LoVo (cell line): ENCODE measurements around the gene DEPP1.

ENCODE experiments used
- DNase-seq: peaks from one replicate; pipeline ENCODE4 v3.0.0-alpha.2; 2016; ENCODE audit warnings: low spot score

Gene DEPP1

GRCh38 chr10:44954042-44954441, 24.6 kb downstream of the DEPP1 start:
- DNase-seq = no peak

GRCh38 chr10:44952779-44953231, 25.8 kb downstream of the DEPP1 start:
- DNase-seq = no peak

DNA sequence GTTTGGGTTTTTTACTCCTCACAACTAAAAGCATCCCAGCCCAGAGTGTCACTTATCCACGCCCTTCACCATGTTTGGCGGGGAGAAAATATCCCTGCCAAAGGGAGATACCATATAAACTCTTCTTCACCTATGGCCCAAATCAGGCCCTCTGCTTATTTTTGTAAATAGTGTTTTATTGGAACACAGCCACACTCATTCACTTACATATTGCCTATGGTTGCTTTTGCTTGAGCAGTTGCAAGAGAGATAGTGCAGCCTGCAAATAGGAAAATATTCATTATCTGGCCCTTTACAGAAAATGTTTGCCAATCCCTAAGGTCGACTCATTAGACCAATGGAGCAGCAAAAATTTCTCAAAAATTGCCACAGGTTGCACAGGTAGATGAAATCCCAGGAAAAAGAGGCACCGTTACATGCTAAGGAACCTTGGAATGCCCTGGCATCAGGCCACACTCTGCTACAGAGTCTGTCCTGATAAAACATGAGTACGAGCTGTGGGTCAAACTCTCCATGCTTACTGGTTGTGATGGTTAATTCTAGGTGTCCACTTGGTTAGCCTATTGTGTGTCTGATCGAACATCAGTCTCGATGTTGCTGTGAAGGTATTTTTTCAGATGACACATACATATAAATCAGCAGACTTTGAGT, 26.9 kb downstream of the DEPP1 start:
- no peak for DNase-seq

DNA sequence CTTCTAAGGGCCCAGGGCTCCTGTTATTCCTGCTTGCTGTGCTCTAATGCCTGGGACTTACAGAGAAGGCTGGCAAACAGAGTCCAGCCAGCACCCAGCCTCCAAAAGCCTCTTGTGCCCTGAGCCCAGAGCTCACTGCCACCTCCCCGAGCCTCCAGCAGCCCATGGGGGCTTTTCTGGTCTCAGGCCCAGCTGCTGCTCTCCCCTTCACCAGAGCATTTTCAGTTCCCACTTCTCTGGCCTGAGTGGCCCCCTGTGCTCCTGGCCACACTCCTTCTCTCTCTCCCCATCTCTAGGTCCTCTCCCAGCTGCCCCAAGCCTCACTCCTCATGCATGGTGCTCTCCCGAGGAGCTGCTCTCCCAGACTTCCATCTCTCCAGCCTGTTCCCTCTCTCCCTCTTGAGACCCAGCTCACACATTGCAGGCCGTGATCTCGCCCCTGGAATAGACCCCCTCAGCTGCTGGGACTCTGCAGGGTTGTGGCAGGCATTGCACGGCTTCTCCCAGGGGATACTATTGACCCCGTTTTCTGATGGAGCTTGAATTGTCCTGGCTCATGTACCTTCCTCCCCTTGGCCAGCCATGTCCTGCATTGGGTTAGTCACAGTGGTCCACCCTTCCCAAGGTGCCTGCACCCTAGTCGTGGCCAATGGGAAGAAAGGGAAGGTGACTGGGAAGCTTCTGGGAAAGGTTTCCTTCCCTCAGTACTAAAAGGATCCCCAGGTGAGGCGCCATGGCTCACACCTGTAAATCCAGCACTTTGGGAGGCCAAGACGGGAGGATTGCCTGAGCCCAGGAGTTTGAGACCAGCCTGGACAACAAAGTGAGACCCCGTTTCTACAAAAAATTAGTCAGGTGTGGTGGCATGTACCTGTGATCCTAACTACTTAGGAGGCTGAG, 28.0 kb downstream of the DEPP1 start:
- DNase-seq = no peak

- DNase-seq = no peak
These were observed 28.7 kb downstream of the DEPP1 start for GRCh38 chr10:44949915-44950314.

DNA sequence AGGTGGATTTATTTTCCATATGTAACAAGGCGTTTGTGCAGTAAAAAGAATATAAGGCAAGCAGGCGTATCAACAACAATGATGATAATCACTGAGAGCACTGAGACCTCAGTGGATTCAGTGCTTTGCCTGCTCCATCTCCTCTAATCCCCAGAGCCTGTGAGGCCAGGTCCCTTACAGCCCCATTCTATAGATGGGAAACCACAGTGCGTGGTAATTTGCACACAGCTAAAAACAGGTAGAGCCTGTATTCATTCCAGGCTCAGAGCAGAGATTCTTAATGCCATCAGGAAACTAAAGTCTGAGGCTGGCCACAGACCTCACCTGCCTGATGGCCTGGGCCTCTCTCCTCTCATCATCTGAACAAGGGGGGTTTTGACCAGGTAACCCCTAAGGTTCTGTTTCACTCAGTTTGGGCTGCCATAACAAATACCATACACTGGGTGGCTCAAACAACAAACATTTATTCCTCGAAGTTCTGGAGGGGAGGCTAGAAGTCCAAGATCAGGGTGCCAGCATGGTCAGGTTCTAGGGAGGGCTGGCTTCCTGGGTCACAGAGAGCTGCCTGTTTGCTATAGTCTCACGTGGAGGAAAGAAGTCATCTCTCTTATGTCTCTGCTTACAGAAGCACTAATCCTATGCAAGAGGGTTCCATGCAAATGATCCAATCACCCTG, 29.3 kb downstream of the DEPP1 start:
- DNase-seq = no peak

DNA sequence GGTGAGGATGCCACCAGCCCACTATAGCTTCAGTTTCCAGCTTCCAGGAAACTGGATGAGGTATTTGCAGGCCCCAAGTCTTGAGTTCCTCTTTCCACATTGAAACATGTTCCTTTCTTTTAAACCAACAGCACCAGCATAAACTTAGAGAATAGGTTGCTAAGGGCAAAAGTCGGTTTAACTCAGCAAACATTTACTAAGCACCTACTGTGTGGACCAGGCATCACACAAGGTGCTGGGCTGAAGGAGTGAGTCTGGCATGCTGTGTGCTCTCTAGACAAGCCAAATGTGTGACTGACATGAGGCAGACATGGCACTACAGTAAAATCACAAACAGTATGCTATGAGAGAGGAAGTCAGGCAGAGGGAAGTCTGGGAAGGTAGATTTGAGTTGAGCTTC, 30.0 kb downstream of the DEPP1 start:
- no peak for DNase-seq

DNA sequence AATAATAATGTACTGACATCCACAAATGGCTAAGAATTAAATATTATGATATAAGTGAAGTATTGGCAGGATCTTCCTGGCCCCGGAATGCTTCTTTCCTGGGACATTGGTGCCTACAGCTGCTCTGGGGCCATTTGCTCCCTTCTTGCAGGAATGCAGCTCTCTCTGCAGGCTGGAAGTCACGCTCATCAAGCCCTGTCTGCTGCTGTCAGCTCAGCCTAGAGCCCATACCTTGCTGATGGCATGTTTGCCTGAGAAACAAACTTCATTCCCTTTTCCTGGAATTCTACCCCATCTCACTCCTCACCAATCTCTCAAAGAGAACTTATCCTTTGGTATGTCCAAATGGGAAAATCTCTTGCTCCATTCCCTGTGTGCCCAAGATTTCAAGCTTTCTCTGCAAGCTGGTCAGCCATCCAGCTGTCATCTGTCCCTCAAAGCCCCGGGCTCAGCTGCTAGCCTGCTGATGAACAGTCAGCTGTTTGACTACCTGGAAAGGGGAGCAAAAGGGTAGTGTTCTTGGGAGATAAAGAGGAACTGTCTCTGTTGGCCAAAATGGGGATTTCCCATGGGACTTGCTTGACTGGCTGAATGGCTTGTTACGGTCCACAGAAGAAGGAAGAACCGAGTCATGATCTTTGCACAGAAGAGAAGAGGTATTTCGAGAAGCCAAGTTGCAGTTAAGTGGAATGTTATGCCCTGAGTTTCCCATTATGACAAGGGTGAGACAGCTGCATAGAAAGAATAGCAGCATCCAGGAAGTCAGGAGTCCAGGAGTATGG, 31.0 kb downstream of the DEPP1 start:
- DNase-seq = no peak

GRCh38 chr10:44946205-44946604, 32.4 kb downstream of the DEPP1 start:
- no peak for DNase-seq

DNA sequence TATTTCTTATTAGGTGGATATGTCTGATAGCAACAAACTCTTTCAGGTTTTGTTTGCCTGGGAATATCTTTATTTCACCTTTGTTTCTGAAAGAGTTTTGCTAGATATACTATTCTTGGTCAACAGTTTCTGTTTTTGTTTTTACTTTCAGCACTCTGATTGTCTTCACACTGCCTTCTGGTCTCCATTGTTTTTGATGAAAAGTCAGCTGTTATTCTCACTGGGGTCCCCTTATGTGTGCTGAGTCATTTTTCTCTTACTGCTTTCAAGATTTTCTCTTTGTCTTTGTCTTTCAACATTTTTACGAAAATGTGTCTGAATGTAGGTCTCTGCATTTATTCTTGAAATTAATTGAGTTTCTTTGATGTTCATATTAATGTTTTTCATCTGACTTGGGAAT, 34.3 kb downstream of the DEPP1 start:
- no peak for DNase-seq

GRCh38 chr10:44939691-44940401, 38.8 kb downstream of the DEPP1 start:
- DNase-seq = no peak

DNA sequence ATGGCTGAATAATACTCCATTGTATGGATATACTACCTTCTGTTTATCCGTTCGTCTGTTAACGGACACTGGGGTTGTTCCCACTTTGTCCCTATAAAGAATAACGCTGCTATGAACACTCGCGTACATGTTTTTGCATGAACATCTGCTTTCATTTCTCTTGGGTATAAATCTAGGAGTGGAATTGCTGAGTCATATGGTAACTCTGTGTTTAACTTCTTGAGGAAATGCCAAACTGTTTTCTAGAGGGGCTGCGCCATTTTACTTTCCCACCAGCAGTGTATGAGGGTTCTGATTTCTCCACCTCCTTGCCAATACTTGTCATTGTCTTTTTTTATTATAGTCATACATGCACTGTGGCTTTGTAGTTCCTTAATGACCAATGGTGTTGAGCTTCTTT, 39.7 kb downstream of the DEPP1 start:
- no peak for DNase-seq

DNA sequence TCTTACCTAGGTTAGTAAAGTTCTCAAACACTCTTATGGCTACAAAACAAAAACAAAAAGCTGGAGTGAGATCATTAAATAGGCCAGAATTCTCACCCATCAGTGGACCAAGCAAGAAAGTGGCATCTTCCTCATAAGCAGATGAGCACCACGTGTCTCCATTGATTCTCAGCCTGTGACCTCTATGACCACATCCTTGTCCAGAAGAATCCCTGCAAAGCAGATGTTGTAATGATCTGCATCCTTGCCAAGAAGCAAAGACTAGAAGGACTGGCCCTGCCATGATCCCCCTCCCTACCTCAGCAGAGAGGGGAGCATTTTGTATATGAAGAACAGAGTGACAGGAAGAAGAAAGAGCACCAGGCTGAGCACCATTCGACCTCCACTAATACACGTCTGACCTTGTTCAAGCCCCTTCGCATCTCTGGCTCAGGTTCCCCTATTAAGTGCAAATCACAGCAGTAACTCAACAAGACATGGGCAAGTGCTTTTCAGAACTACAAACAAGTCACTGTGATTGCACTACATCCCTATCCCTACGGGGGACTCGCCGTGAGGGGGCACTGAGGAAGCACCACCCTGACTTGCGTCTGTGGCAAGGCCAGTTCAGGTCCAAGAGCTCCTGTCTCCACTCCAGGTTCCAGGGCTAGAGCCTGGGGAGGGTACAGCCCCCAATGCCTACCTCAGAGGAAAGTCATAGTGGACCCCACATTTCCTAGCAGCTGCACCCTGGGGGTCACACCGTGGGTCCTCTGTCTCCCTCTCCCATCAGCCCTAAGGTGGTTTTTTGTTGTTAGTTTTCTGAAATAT, 41.2 kb downstream of the DEPP1 start:
- no peak for DNase-seq

- no peak for DNase-seq
These were observed 42.2 kb downstream of the DEPP1 start for GRCh38 chr10:44936314-44936975.

GRCh38 chr10:44935966-44936295, 42.7 kb downstream of the DEPP1 start:
- no peak for DNase-seq

DNA sequence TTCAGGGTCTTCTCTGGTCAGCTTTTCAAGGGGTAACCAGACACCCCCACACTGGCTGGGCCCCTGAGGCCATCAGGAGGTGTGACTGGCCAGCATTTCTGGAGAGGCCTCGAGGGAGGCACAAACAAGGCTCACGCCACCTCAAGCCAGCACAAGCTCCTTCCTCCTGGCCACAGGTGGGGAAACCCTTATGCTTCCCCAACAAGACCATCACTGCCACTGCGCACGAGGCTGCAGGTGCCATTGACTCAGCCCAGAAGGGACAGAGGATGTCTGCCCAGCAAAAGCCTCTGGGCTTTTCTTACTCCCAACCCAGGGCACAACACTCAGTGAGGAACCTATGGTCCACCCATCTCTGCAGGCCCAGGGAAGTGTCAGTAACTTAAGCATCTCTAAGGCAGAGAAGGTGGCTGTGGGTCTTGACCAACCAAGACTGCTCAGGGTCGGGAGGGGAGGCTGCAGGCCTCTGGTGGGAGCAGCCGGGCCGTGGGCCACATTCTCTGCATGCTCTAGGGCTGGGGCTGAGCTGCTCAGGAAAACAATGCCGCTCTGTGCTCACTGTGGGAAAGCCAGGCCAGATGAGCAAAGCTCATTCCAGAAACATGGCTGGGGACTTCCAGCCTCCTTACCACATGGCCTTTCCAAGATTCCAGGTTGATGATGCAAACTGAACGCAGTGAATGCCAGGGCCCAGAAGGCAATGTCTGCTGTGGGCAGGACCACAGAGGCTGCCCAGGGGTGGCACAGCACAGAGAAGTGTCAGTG, 43.2 kb downstream of the DEPP1 start:
- DNase-seq = no peak

- DNase-seq = no peak
These were observed 44.0 kb downstream of the DEPP1 start for GRCh38 chr10:44934416-44935200.

DNA sequence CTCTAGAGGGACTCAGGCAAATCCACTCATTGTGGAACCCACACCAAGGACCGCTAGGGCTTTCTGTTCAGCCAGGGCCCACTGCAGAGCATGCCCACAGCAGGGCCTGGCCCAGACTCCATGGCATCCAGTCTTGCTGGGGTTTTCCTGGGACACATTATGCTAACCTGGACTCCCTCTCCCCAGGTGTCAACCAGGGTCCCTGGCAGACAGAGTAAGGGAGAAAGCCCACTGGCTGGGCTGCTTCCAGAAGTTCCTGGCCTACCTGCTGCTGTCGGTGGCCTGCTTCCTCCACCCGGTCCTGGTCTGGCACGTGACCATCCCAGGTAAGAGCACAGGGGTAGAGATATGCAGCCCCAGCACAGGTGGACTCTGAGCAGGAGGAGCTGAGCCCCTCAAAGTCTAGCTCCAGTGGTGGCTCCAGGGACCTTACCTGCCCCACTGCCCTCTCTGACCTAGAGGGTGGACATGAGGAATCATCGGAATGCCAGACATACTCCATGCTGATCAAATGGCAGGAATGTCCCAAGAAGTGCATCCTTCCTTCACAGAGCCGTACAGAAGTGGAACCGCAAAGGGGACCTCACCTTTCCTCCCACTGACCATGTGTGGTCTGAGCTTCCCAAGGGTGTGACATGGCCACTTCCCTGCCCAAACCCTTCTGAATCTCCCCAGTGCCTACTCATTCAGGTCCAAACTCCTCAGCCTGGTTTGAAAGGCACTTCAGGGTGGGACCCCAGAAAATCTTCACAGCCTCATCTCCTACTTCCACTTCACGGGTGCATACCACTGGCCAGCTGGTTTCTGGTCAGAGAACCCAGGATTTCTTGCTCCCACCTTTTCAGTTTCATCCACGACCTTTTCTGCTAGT, 44.9 kb downstream of the DEPP1 start:
- DNase-seq = no peak
